Neural cell (in vitro differentiated cells): Measurements from ENCODE around the gene SERPINB2. TPM values are rescaled to one million over a fixed set of nuclear protein-coding genes. Genes with fewer than 3 reads are reported as not detected.

Experiments
- H2AFZ ChIP-seq: fragments of 200-600, 300-800 bp; sonication (generic), shearing (Covaris generic); 2 replicates; pipeline ENCODE4 v1.6.0; 2014; ENCODE audit warnings: low read depth, mild to moderate bottlenecking, antibody characterized with exemption, low read length, moderate library complexity
- H3F3A ChIP-seq: fragments of 200-600 bp; shearing (Covaris generic); 2 replicates; pipeline ENCODE4 v1.6.1; 2016; ENCODE audit warnings: mild to moderate bottlenecking, moderate library complexity, mixed read lengths, antibody characterized with exemption, low read length; ENCODE audit not compliant: insufficient read depth, poor library complexity, severe bottlenecking
- H3K27ac ChIP-seq: fragments of 200-600, 300-800 bp; sonication (generic), shearing (Covaris generic); 2 replicates; pipeline ENCODE4 v1.5.1; 2014; ENCODE audit warnings: mild to moderate bottlenecking, low read length, moderate library complexity
- H3K27me3 ChIP-seq: fragments of 300-800, 200-600 bp; sonication (generic), shearing (Covaris generic); 2 replicates; pipeline ENCODE4 v1.6.0; 2014; ENCODE audit warnings: mild to moderate bottlenecking, low read depth, low read length, moderate library complexity; ENCODE audit not compliant: insufficient read depth
- H3K36me3 ChIP-seq: fragments of 300-800, 200-600 bp; sonication (generic), shearing (Covaris generic); 2 replicates; pipeline ENCODE4 v1.5.1; 2014; ENCODE audit warnings: mild to moderate bottlenecking, antibody characterized with exemption, low read length, moderate library complexity; ENCODE audit not compliant: insufficient read depth
- H3K4me2 ChIP-seq: fragments of 300-800, 200-600 bp; sonication (generic), shearing (Covaris generic); 2 replicates; pipeline ENCODE4 v1.6.0; 2014; ENCODE audit warnings: mild to moderate bottlenecking, low read length
- H3K4me3 ChIP-seq: fragments of 300-800, 200-600 bp; sonication (generic), shearing (Covaris generic); 2 replicates; pipeline ENCODE4 v1.5.1; 2014; ENCODE audit warnings: mild to moderate bottlenecking, low read length, moderate library complexity
- H3K79me2 ChIP-seq: fragments of 200-600 bp; shearing (Covaris generic); replicated peaks from 2 replicates; pipeline ENCODE4 v1.6.0; 2014; ENCODE audit warnings: mild to moderate bottlenecking, low read length, moderate library complexity; ENCODE audit not compliant: insufficient read depth
- H3K9ac ChIP-seq: fragments of 300-800, 200-600 bp; sonication (generic), shearing (Covaris generic); 2 replicates; pipeline ENCODE4 v1.6.1; 2016; ENCODE audit warnings: mild to moderate bottlenecking, low read length, mixed read lengths
- H3K9me2 ChIP-seq: fragments of 200-600 bp; shearing (Covaris generic); 2 replicates; pipeline ENCODE4 v1.6.1; 2016; ENCODE audit warnings: mild to moderate bottlenecking, low read length, mixed read lengths; ENCODE audit not compliant: insufficient read depth
- H3K9me3 ChIP-seq: fragments of 200-600, 300-800 bp; sonication (generic), shearing (Covaris generic); 2 replicates; pipeline ENCODE4 v1.6.1; 2016; ENCODE audit warnings: mild to moderate bottlenecking, mixed run types, low read length, moderate library complexity, mixed read lengths
- H4K20me1 ChIP-seq: fragments of 200-600 bp; shearing (Covaris generic); 2 replicates; pipeline ENCODE4 v1.6.1; 2016; ENCODE audit warnings: mild to moderate bottlenecking, mixed run types; ENCODE audit not compliant: insufficient read depth
- EP300 ChIP-seq: fragments of 450-650 bp; conservative IDR thresholded peaks from 2 replicates; pipeline ENCODE4 v1.6.1; 2014; ENCODE audit warnings: antibody characterized with exemption, mild to moderate bottlenecking, moderate library complexity; ENCODE audit not compliant: poor library complexity, severe bottlenecking
- EZH2 ChIP-seq: fragments of 200-600, 300-800 bp; shearing (Covaris generic), sonication (generic); IDR thresholded peaks from 2 replicates; pipeline ENCODE4 v1.6.1; 2014; ENCODE audit warnings: antibody characterized with exemption, low read length, borderline replicate concordance, mild to moderate bottlenecking; ENCODE audit not compliant: insufficient read depth, poor library complexity, severe bottlenecking
- MXI1 ChIP-seq: fragments of 450-650 bp; conservative IDR thresholded peaks from 2 replicates; pipeline ENCODE4 v1.6.1; 2014; ENCODE audit warnings: antibody characterized with exemption, mild to moderate bottlenecking; ENCODE audit not compliant: poor library complexity, severe bottlenecking
- POLR2AphosphoS5 ChIP-seq: IDR thresholded peaks from 2 replicates; pipeline ENCODE4 v1.6.1; 2012
- RAD21 ChIP-seq: fragments of 450-650 bp; conservative IDR thresholded peaks from 2 replicates; pipeline ENCODE4 v1.6.1; 2014; ENCODE audit warnings: antibody characterized with exemption, mild to moderate bottlenecking, moderate library complexity
- SMC3 ChIP-seq: fragments of 450-650 bp; conservative IDR thresholded peaks from 2 replicates; pipeline ENCODE4 v1.6.1; 2014; ENCODE audit warnings: antibody characterized with exemption, mild to moderate bottlenecking, moderate library complexity; ENCODE audit not compliant: poor library complexity
- TAF1 ChIP-seq: IDR thresholded peaks from 2 replicates; pipeline ENCODE4 v1.6.1; 2012; ENCODE audit warnings: low read depth
- polyA plus RNA-seq: library from polyadenylated mRNA; depleted of rRNA; stranded (reverse); fragments of >200 nt; gene quantifications from 2 replicates; pipeline ENCODE4 v1.2.3, GENCODE V29; 2014
- TF ChIP-seq, protein P1 (sequence below): IDR thresholded peaks from 2 replicates; pipeline ENCODE4 v1.6.1; 2012; ENCODE audit warnings: borderline replicate concordance
- TF ChIP-seq, protein P2 (sequence below): fragments of 450-650 bp; IDR thresholded peaks from 2 replicates; pipeline ENCODE4 v1.5.1; 2014; ENCODE audit warnings: antibody characterized with exemption, mild to moderate bottlenecking, moderate library complexity; ENCODE audit not compliant: poor library complexity, severe bottlenecking

The SERPINB2 gene
- polyA plus RNA-seq, 1 donor from 2014 or later: not detected

DNA sequence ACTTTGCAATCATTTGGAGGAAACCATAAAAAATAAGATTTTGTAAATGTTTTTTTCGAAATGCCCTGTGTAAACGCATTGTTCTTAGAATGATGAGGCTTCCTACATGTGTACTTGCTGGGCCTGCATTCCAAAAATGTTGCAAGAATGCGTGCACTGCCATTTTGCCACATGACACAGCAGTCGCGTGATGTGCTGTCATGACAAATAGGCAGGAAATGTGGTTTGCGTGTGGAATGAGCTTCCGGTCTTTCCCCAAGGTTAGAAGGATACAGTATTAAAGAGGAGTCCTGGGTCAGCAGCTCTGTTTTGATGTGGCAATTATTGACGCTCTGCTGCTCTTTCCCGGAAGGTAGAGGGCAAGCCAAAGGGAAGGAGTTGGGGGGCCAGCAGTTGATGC lies 18.1 kb upstream of the SERPINB2 start:
- Histone ChIP-seq H3K9me2 (no peaks in the 10 kb centered on the region), H3F3A (no peaks in the 10 kb centered on the region), H3K4me3 (no peak overlapping the region), H3K27me3 (no peaks in the 10 kb centered on the region), H3K79me2 (no peaks in the 10 kb centered on the region), H3K9ac (no peak overlapping the region), H3K9me3 (no peaks in the 10 kb centered on the region), H2AFZ (no peak overlapping the region), H3K36me3 (no peaks in the 10 kb centered on the region), H3K4me2 (no peak overlapping the region), H4K20me1 (no peaks in the 10 kb centered on the region), H3K27ac (no peak overlapping the region)
- TF ChIP-seq POLR2AphosphoS5 (no peak), TAF1 (no peak), EP300 (no peak), MXI1 (no peak), EZH2 (no peak), RAD21 (no peak), SMC3 (no peak)
- TF ChIP-seq, protein P1, sequence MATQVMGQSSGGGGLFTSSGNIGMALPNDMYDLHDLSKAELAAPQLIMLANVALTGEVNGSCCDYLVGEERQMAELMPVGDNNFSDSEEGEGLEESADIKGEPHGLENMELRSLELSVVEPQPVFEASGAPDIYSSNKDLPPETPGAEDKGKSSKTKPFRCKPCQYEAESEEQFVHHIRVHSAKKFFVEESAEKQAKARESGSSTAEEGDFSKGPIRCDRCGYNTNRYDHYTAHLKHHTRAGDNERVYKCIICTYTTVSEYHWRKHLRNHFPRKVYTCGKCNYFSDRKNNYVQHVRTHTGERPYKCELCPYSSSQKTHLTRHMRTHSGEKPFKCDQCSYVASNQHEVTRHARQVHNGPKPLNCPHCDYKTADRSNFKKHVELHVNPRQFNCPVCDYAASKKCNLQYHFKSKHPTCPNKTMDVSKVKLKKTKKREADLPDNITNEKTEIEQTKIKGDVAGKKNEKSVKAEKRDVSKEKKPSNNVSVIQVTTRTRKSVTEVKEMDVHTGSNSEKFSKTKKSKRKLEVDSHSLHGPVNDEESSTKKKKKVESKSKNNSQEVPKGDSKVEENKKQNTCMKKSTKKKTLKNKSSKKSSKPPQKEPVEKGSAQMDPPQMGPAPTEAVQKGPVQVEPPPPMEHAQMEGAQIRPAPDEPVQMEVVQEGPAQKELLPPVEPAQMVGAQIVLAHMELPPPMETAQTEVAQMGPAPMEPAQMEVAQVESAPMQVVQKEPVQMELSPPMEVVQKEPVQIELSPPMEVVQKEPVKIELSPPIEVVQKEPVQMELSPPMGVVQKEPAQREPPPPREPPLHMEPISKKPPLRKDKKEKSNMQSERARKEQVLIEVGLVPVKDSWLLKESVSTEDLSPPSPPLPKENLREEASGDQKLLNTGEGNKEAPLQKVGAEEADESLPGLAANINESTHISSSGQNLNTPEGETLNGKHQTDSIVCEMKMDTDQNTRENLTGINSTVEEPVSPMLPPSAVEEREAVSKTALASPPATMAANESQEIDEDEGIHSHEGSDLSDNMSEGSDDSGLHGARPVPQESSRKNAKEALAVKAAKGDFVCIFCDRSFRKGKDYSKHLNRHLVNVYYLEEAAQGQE: no peak
- TF ChIP-seq, protein P2, sequence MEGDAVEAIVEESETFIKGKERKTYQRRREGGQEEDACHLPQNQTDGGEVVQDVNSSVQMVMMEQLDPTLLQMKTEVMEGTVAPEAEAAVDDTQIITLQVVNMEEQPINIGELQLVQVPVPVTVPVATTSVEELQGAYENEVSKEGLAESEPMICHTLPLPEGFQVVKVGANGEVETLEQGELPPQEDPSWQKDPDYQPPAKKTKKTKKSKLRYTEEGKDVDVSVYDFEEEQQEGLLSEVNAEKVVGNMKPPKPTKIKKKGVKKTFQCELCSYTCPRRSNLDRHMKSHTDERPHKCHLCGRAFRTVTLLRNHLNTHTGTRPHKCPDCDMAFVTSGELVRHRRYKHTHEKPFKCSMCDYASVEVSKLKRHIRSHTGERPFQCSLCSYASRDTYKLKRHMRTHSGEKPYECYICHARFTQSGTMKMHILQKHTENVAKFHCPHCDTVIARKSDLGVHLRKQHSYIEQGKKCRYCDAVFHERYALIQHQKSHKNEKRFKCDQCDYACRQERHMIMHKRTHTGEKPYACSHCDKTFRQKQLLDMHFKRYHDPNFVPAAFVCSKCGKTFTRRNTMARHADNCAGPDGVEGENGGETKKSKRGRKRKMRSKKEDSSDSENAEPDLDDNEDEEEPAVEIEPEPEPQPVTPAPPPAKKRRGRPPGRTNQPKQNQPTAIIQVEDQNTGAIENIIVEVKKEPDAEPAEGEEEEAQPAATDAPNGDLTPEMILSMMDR: no peak

DNA sequence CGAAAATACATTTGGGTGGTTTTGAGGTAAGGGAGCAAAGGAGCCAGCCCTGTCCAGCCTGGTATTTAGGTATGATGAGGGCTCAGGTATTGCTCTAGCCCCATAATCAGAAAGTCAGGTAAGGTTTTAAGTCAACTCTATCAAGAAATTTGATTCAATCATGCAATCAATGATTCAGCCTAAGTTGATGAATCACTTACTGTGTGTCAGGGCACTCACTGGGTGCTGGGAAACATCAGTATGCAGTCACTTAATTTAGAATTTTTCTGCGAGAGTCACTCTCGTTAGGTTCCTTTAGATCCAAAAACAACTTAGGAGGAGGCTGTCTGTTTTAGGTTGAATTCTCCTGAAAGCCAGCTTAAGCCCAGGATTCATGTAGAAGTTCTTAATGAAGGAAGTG lies 17.7 kb upstream of the SERPINB2 start:
- Histone ChIP-seq H3K27ac (no peak overlapping the region), H2AFZ (no peak overlapping the region)

More for the DNA sequence above, 17.7 kb upstream of the SERPINB2 start:
- TF ChIP-seq POLR2AphosphoS5 (no peak), EP300 (no peak), RAD21 (no peak), TAF1 (no peak), EZH2 (no peak), MXI1 (no peak), SMC3 (no peak)
- TF ChIP-seq, protein P1: no peak
- TF ChIP-seq, protein P2: no peak
- Histone ChIP-seq H3K27me3 (no peaks in the 10 kb centered on the region), H4K20me1 (no peaks in the 10 kb centered on the region), H3K9ac (no peak overlapping the region), H3K4me2 (no peak overlapping the region), H3K4me3 (no peak overlapping the region), H3F3A (no peaks in the 10 kb centered on the region), H3K9me3 (no peaks in the 10 kb centered on the region), H3K36me3 (no peaks in the 10 kb centered on the region), H3K9me2 (no peaks in the 10 kb centered on the region), H3K79me2 (no peaks in the 10 kb centered on the region)
